ENCODE data around the gene ITCH.

DNA sequence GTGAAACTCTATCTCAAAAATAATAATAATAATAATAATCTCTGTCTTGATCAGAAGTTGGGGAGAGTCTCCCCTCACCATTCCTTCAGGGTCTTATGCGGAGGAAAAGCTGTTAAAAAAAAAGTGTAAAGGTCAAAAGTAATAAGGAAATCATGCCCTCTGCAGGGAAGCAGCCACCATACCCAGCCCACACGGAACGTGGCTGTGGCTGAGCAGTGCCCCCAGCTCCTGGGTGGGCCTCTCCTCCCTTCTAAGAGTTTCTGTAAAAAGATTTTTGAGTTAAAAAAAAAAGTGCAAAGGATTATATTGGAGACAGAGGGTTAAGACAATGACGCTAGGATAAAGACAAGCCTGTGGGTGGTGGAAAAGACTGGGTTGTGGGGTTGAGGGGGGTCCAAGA, 29.3 kb upstream of the ITCH start:
- TF ChIP-seq POLR2A (IDR thresholded peaks at IDR 0.05; ENCODE audit: low read depth) (no peak), POLR2AphosphoS5 (IDR thresholded peaks at IDR 0.05) (no peak)
